ENCODE data around the gene SIN3A.
"Not testable (repeated sequence)": the region's sequence is repeated elsewhere in the genome, so short reads cannot be mapped to it uniquely, and the experiment has no call there.

The SIN3A gene

DNA sequence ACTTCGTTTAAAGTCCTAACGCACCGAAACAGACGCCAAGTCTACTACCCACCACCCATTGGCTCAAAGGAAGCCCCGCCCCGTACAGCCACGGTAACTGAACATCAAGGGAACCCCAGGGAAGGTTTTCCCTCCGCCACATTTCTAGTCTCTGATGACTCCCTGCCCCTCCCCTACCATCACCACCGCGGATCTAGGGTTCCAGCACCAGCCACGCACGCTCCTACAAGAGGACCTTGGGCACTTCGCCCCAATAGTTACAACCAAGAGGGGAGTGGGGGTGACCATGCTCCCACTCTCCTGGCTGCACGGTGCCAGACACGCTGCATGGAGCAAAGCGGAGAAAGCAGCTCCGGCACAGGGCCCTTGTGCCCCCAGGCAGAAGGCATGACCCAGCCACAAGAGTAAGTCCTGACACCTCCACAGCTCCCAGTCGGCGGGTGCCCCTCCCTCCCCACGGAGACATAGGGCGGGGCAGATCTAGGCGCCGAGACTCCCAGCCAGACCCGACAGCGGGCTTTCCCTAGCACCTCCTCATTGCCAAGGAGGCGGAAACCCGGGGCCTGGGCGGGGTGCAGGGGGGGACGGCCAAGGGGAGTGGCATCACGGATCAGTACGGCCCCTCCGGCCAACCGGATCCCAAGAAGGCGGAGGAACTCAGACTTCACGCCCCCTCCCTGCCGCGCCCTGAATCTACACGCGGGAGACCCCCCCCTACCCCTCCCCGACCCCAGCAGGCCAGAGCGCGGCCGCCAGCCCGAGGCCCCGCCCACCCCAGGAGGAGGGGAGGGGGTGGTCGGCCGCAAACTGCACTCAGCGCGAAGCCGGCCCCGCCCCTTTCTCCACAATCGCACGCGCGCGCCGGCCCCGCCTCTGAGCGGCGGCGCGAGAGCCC lies 936 bp downstream of the SIN3A start:
- DNase-seq (ENCODE audit: low read depth): peak; percentile 97
- TF ChIP-seq CTCF (IDR thresholded peaks at IDR 0.05; ENCODE audit: low read length, missing control alignments): no peak
- peak overlapping the region; percentile 90 for H3K4me3 ChIP-seq (replicated peaks; ENCODE audit: low read depth, low read length)

DNA sequence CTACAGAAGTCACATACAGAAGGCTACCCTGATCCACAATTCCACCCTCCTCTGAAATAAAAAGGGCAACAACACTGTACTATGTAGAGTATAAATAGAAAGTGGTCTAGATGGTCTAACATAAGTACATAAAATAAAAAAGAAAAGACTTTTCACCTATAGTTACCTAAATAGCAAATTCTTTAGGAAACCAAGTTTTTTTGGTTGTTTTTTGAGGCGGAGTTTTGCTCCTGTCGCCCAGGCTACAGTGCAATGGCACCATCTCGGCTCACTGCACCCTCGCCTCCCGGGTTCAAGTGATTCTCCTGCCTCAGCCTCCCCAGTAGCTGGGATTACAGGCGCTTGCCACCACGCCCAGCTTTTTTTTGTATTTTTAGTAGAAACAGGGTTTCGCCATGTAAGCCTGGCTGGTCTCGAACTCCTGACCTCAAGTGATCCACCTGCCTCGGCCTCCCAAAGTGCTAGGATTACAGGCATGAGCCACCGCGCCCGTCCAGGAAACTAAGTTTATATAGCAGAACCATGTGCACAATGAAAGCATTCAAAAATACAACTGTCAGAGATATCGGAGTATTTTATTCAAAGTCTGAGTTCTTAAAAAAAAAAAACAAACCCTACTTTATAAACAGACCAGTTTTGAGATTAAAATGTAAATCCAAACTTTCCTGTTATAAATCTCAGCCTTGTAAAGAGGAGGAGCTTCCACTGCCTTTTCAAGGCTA lies 1.7 kb downstream of the SIN3A start:
- no peak for DNase-seq (ENCODE audit: low read depth)
- H3K4me3 ChIP-seq (replicated peaks; ENCODE audit: low read depth, low read length): peak overlapping the region; percentile 90
- TF ChIP-seq CTCF (IDR thresholded peaks at IDR 0.05; ENCODE audit: low read length, missing control alignments): no peak

GRCh38 chr15:75448171-75448570 lies 3.3 kb downstream of the SIN3A start:
- H3K4me3 ChIP-seq (replicated peaks; ENCODE audit: low read depth, low read length); DNase-seq (ENCODE audit: low read depth): not testable (repeated sequence)

DNA sequence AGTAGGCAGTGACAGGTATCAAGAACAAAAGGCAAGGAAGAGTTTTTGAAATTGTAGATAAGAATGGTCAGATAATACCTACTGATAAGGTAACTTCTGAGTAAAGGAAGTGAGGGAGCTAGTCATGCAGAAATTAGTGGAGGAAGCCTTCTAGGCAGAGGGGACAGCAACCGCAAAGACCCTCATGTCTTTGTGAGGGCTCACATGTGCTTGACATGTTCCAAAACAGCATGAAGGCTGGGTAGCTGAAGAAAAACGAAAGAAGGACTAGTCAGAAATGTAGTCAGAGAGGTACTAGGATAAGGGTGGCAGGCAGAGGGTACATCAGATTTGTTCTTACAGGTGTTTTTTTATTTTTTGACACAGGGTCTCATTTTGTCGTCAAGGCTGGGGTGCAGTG lies 5.3 kb downstream of the SIN3A start:
- DNase-seq (ENCODE audit: low read depth): no peak
- no peak overlapping the region for H3K4me3 ChIP-seq (replicated peaks; ENCODE audit: low read depth, low read length)
- no peak for TF ChIP-seq CTCF (IDR thresholded peaks at IDR 0.05; ENCODE audit: low read length, missing control alignments)

- DNase-seq (ENCODE audit: low read depth): not testable (repeated sequence)
Observed at GRCh38 chr15:75445324-75445723, 6.2 kb downstream of the SIN3A start.

DNA sequence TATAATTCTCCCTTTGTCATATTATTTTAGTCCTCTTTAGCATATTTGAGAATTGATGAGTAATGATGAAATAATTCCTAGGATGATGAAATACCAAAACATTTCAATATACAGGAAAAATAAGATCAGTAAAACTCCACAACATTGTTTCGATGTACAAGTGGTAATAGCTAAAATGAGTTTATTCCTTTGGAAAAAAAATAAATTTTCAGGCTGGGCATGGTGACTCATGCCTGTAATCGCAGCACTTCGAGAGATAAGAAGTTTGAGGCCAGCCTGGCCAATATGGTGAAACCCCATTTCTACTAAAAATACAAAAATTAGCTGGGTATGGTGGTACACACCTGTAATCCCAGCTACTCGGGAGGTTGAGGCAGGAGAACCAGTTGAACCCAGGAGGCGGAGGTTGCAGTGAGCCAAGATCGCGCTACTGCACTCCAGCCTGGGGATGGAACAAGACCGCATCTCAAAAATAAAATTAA lies 7.5 kb downstream of the SIN3A start:
- H3K4me3 ChIP-seq (replicated peaks; ENCODE audit: low read depth, low read length): not testable (repeated sequence)
- DNase-seq (ENCODE audit: low read depth): peak; percentile 73

More at GRCh38 chr15:75445324-75445723, 6.2 kb downstream of the SIN3A start:
- not testable (repeated sequence) for H3K4me3 ChIP-seq (replicated peaks; ENCODE audit: low read depth, low read length)

- DNase-seq (ENCODE audit: low read depth): no peak
- no peak for TF ChIP-seq CTCF (IDR thresholded peaks at IDR 0.05; ENCODE audit: low read length, missing control alignments)
- H3K4me3 ChIP-seq (replicated peaks; ENCODE audit: low read depth, low read length): no peak overlapping the region
Observed at GRCh38 chr15:75437721-75438120, 13.8 kb downstream of the SIN3A start.

- no peak overlapping the region for H3K4me3 ChIP-seq (replicated peaks; ENCODE audit: low read depth, low read length)
- no peak for TF ChIP-seq CTCF (IDR thresholded peaks at IDR 0.05; ENCODE audit: low read length, missing control alignments)
- DNase-seq (ENCODE audit: low read depth): no peak
Observed at GRCh38 chr15:75436881-75437280, 14.6 kb downstream of the SIN3A start.
